Measurements from ENCODE around the gene CLEC4M.

DNA sequence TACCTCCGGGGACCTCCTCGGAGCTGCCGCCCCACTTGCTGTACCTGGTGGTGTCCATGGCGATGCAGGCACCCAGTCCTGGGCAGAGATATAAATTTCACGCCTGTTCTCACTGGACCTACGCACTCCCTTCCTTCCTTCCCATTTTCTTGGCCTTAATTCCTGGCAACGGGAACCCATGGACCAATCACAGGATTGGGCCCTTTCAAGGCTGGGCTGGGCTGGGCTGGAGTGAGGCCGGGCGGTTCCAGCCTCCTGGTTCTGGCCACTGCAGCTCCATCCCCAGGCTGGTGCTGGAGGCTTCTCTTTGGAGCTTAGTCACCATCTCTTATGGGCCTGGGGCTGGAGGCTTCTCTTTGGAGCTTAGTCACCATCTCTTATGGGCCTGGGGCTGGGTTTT is 31.0 kb upstream of the CLEC4M start, which contains the start of gene CLEC4G:
- no peak for TF ChIP-seq POLR2A (IDR thresholded peaks at IDR 0.05; ENCODE audit: control extremely low read depth in 1 of 2, low read depth in 2 of 2, low read length in 2 of 2)
- TF ChIP-seq, protein P1, sequence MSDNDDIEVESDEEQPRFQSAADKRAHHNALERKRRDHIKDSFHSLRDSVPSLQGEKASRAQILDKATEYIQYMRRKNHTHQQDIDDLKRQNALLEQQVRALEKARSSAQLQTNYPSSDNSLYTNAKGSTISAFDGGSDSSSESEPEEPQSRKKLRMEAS (IDR thresholded peaks at IDR 0.05), result no peak
- no peak for TF ChIP-seq SP1 (IDR thresholded peaks at IDR 0.05; ENCODE audit: low read depth, low read length)
- no peak for TF ChIP-seq TAF7 (optimal IDR thresholded peaks at IDR 0.05; ENCODE audit: borderline replicate concordance, low read depth, low read length)
- TF ChIP-seq, protein P2, sequence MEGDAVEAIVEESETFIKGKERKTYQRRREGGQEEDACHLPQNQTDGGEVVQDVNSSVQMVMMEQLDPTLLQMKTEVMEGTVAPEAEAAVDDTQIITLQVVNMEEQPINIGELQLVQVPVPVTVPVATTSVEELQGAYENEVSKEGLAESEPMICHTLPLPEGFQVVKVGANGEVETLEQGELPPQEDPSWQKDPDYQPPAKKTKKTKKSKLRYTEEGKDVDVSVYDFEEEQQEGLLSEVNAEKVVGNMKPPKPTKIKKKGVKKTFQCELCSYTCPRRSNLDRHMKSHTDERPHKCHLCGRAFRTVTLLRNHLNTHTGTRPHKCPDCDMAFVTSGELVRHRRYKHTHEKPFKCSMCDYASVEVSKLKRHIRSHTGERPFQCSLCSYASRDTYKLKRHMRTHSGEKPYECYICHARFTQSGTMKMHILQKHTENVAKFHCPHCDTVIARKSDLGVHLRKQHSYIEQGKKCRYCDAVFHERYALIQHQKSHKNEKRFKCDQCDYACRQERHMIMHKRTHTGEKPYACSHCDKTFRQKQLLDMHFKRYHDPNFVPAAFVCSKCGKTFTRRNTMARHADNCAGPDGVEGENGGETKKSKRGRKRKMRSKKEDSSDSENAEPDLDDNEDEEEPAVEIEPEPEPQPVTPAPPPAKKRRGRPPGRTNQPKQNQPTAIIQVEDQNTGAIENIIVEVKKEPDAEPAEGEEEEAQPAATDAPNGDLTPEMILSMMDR (IDR thresholded peaks at IDR 0.05; ENCODE audit: control extremely low read depth in 1 of 3, insufficient read depth in 1 of 3, low read depth in 1 of 3, low read length in 3 of 3), result no peak
- TF ChIP-seq TAF1 (IDR thresholded peaks at IDR 0.05; ENCODE audit: low read depth, low read length), result no peak
- no peak for TF ChIP-seq KDM1A (IDR thresholded peaks at IDR 0.05; ENCODE audit: borderline replicate concordance, low read length)
- no peak for TF ChIP-seq JUN (IDR thresholded peaks at IDR 0.05; ENCODE audit: low read depth, low read length)
- TF ChIP-seq CHD2 (IDR thresholded peaks at IDR 0.05; ENCODE audit: low read length), result no peak
- TF ChIP-seq, protein P3, sequence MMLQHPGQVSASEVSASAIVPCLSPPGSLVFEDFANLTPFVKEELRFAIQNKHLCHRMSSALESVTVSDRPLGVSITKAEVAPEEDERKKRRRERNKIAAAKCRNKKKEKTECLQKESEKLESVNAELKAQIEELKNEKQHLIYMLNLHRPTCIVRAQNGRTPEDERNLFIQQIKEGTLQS (IDR thresholded peaks at IDR 0.05; ENCODE audit: insufficient read depth, low read depth, low read length), result no peak
- TF ChIP-seq TEAD4 (IDR thresholded peaks at IDR 0.05; ENCODE audit: low read depth, low read length), result no peak
- no peak for TF ChIP-seq YY1 (IDR thresholded peaks at IDR 0.05; ENCODE audit: low read depth, low read length)
- TF ChIP-seq BCL11A (IDR thresholded peaks at IDR 0.05; ENCODE audit: low read depth in 2 of 2, low read length in 2 of 2), result no peak
- TF ChIP-seq POLR2AphosphoS5 (IDR thresholded peaks at IDR 0.05; ENCODE audit: low read depth, low read length), result no peak

Measured in H1 (cell line).